K562 (cell line): ENCODE results near the gene PITPNM3. TPM values are rescaled to one million over a fixed set of nuclear protein-coding genes. Genes with fewer than 3 reads are reported as not detected.

ENCODE experiments used
- ATAC-seq: fragments of 200-7000 bp; cut with Tn5 transposase; 3 replicates; pipeline ENCODE4 v1.9.1; 2020; ENCODE audit warnings: moderate library complexity
- BruUV-seq: library from RNA; stranded (reverse); fragments of 400-500 nt; replicated peaks from 2 replicates; lab custom pipeline; 2021; lab: Mats Ljungman, UMichigan
- CTCF ChIA-PET: fragments of 300-600 bp; formaldehyde crosslinking; extraction: SDS; loops from one replicate; lab custom pipeline; 2021; ENCODE audit warnings: low intra/inter-chr PET ratio; lab: Yijun Ruan, JAX
- POLR2A ChIA-PET: fragments of 300-600, 350-650 bp; sonication (Branson Sonifier 250); formaldehyde crosslinking; extraction: SDS; loops from one replicate; lab custom pipeline; 2021; ENCODE audit warnings: antibody characterized with exemption, inconsistent platforms; lab: Yijun Ruan, JAX
- DNase-seq, 4 experiments: peaks; one replicate each; pipeline versions ENCODE4 v3.0.0 to v3.0.0-alpha.2; 2011 to 2018; ENCODE audit warnings: low spot score in 3 of 4, mixed read lengths in 3 of 4; ENCODE audit errors: extremely low read depth in 1 of 4
- FAIRE-seq: peaks from 2 replicates; lab custom pipeline; 2011; peaks lifted over from hg19 to GRCh38; lab: Jason Lieb, UNC
- H2AFZ ChIP-seq: 2 replicates; pipeline ENCODE4 v1.6.0; 2011; ENCODE audit warnings: low read depth, low read length, control low read depth, inconsistent platforms
- H3K27ac ChIP-seq: fragments of 200-600 bp; 3 replicates; pipeline ENCODE4 v1.8.0; 2011; ENCODE audit warnings: low read depth, mild to moderate bottlenecking, control low read depth, inconsistent platforms, low read length, moderate library complexity, mixed read lengths; ENCODE audit errors: extremely low read depth
- H3K27me3 ChIP-seq, 2 experiments: fragments of 300-600 bp in 1 of 2; 2 replicates in 1 of 2; 3 replicates in 1 of 2; pipeline versions ENCODE4 v1.6.0 to v1.8.0; 2011; ENCODE audit warnings: inconsistent platforms in 2 of 2, low read length in 2 of 2, mild to moderate bottlenecking in 1 of 2, mixed read lengths in 1 of 2, moderate library complexity in 1 of 2; ENCODE audit not compliant: control insufficient read depth in 2 of 2, insufficient read depth in 2 of 2
- H3K36me3 ChIP-seq: fragments of 300-600 bp; 3 replicates; pipeline ENCODE4 v1.8.0; 2011; ENCODE audit warnings: mild to moderate bottlenecking, low read length, inconsistent platforms; ENCODE audit not compliant: control insufficient read depth, insufficient read depth
- H3K4me1 ChIP-seq, 2 experiments: fragments of 200-600 bp in 1 of 2; replicated peaks in 1 of 2; 2 replicates in 1 of 2; 3 replicates in 1 of 2; pipeline versions ENCODE4 v1.5.1 to v1.8.0; 2011; ENCODE audit warnings: inconsistent platforms in 2 of 2, low read length in 2 of 2, mild to moderate bottlenecking in 1 of 2, mixed read lengths in 1 of 2, moderate library complexity in 1 of 2; ENCODE audit not compliant: control insufficient read depth in 2 of 2, insufficient read depth in 2 of 2
- H3K4me2 ChIP-seq: 2 replicates; pipeline ENCODE4 v1.6.1; 2011; ENCODE audit warnings: low read length, control low read depth, inconsistent platforms, mixed read lengths; ENCODE audit not compliant: insufficient read depth
- H3K4me3 ChIP-seq: fragments of 200-600 bp; sonication (generic), shearing (Covaris generic); 2 replicates; pipeline ENCODE4 v1.5.1; 2016; ENCODE audit warnings: control low read depth, inconsistent platforms
- H3K79me2 ChIP-seq: fragments of 200-600 bp; 3 replicates; pipeline ENCODE4 v1.8.0; 2011; ENCODE audit warnings: low read length, inconsistent platforms; ENCODE audit not compliant: control insufficient read depth, insufficient read depth
- H3K9ac ChIP-seq, 2 experiments: 2 replicates each; pipeline versions ENCODE4 v1.6.0 to v1.6.1; 2011; ENCODE audit warnings: low read depth in 2 of 2, low read length in 2 of 2, control low read depth in 1 of 2, inconsistent platforms in 1 of 2, mild to moderate bottlenecking in 1 of 2, mixed read lengths in 1 of 2; ENCODE audit not compliant: insufficient read depth in 1 of 2
- H3K9me1 ChIP-seq: one replicate; pipeline ENCODE4 v1.6.0; 2011; ENCODE audit warnings: inconsistent platforms, mild to moderate bottlenecking, low read length, moderate library complexity; ENCODE audit not compliant: control insufficient read depth, insufficient read depth
- H3K9me3 ChIP-seq: replicated peaks from 2 replicates; pipeline ENCODE4 v1.5.1; 2011; ENCODE audit warnings: low read depth, low read length, inconsistent platforms; ENCODE audit not compliant: control insufficient read depth, insufficient read depth
- H4K20me1 ChIP-seq: replicated peaks from 2 replicates; pipeline ENCODE4 v1.6.1; 2011; ENCODE audit warnings: low read length, inconsistent platforms, mixed read lengths; ENCODE audit not compliant: control insufficient read depth, insufficient read depth
- BCL6 ChIP-seq: fragments of 250-450 bp; sonication (Bioruptor Pico); IDR thresholded peaks from 2 replicates; pipeline ENCODE4 v1.4.0; 2020
- DIDO1 ChIP-seq: fragments of 450-650 bp; IDR thresholded peaks from 2 replicates; pipeline ENCODE4 v1.6.1; 2016; ENCODE audit warnings: low read depth, missing biosample characterization, missing genetic modification characterization
- ETS1 ChIP-seq: conservative IDR thresholded peaks from 2 replicates; pipeline ENCODE4 v1.6.1; 2011; ENCODE audit warnings: low read depth, mild to moderate bottlenecking, low read length; ENCODE audit not compliant: control insufficient read depth
- HSF4 ChIP-seq: fragments of 250-450 bp; sonication (Bioruptor Pico); IDR thresholded peaks from 2 replicates; pipeline ENCODE4 v2.1.2; 2022; ENCODE audit warnings: mild to moderate bottlenecking, moderate library complexity, borderline replicate concordance
- KAT2B ChIP-seq: IDR thresholded peaks from one replicate; pipeline ENCODE4 v1.6.1; 2012; ENCODE audit warnings: low read depth, mild to moderate bottlenecking, control low read depth, inconsistent platforms, low read length, moderate library complexity
- KHSRP ChIP-seq: fragments of 450-650 bp; IDR thresholded peaks from 2 replicates; pipeline ENCODE4 v1.6.1; 2017
- L3MBTL2 ChIP-seq: fragments of 450-650 bp; IDR thresholded peaks from 2 replicates; pipeline ENCODE4 v1.6.1; 2016; ENCODE audit warnings: mild to moderate bottlenecking, moderate library complexity
- NR4A1 ChIP-seq, 2 experiments: fragments of 250-450 bp in 1 of 2; fragments of 450-650 bp in 1 of 2; sonication (Bioruptor Pico) in 1 of 2; IDR thresholded peaks; 2 replicates each; pipeline versions ENCODE4 v1.4.0 to v1.6.1; 2016 to 2020; ENCODE audit warnings: mild to moderate bottlenecking in 2 of 2, missing compliant biosample characterization in 1 of 2, missing genetic modification characterization in 1 of 2, moderate library complexity in 1 of 2
- RBM34 ChIP-seq: fragments of 200-400 bp; formaldehyde crosslinking; IDR thresholded peaks from 2 replicates; pipeline ENCODE4 v1.6.1; 2018; ENCODE audit warnings: low read length, borderline replicate concordance; ENCODE audit not compliant: insufficient read depth
- SOX6 ChIP-seq: fragments of 450-650 bp; IDR thresholded peaks from 2 replicates; pipeline ENCODE4 v1.6.1; 2014; ENCODE audit warnings: mild to moderate bottlenecking
- TAF1 ChIP-seq: IDR thresholded peaks from 2 replicates; pipeline ENCODE4 v1.6.1; 2011; ENCODE audit warnings: mild to moderate bottlenecking, low read length, moderate library complexity; ENCODE audit not compliant: insufficient read depth, control insufficient read depth, severe bottlenecking; ENCODE audit errors: extremely low read depth
- ZBTB49 ChIP-seq: sonication (generic); formaldehyde crosslinking; IDR thresholded peaks from 2 replicates; pipeline ENCODE4 v1.8.0; 2022; ENCODE audit warnings: missing genetic modification reagents, mild to moderate bottlenecking, borderline replicate concordance
- ZNF274 ChIP-seq: IDR thresholded peaks from 2 replicates; pipeline ENCODE4 v1.6.1; 2011; ENCODE audit warnings: low read depth, mild to moderate bottlenecking, low read length, moderate library complexity, borderline replicate concordance
- ZNF764 ChIP-seq: fragments of 250-450 bp; sonication (Bioruptor Pico); IDR thresholded peaks from 2 replicates; pipeline ENCODE4 v1.4.0; 2020; ENCODE audit warnings: low read depth, mild to moderate bottlenecking, moderate library complexity
- WGBS: fragments of 100-300 bp; shearing (Covaris generic); methylation state at CpG from one replicate; pipeline ENCODE4 v1.1.6; 2016; ENCODE audit warnings: low coverage, mixed read lengths; ENCODE audit not compliant: insufficient coverage; ENCODE audit errors: missing lambda C conversion rate; 5-methylcytosine and 5-hydroxymethylcytosine counted together
- in situ Hi-C: fragments of 300-500 bp; cut with MboI; formaldehyde crosslinking; loops from 4 replicates; pipeline ENCODE4 v1.15.0; 2018; ENCODE audit warnings: inconsistent platforms, mixed read lengths
- intact Hi-C: fragments of 100-400 bp; cut with micrococcal nuclease; formaldehyde crosslinking; loops from 2 replicates; pipeline ENCODE4 v1.14.2; 2022
- polyA plus RNA-seq, 8 experiments: library from polyadenylated mRNA; depleted of rRNA in 4 of 8; stranded (reverse) in 5 of 8; unstranded in 3 of 8; fragments of >200 nt; fragmentation: Nextera tagmentation in 2 of 8; fragmentation: Illumina TruSeq in 1 of 8; extraction: Ambion mirVana in 2 of 8; extraction: Trizol in 1 of 8; gene quantifications; 2 replicates each; pipeline versions ENCODE4 v1.2.1 to v1.2.3, GENCODE V29; 2011 to 2014; ENCODE audit warnings: inconsistent platforms in 1 of 8, missing spikeins in 1 of 8
- total RNA-seq, 7 experiments: library from RNA; depleted of rRNA in 6 of 7; stranded (reverse); fragments of >200 nt in 6 of 7; fragmentation: Illumina TruSeq in 2 of 7; extraction: Trizol in 2 of 7; gene quantifications; 2 replicates each; pipeline versions ENCODE4 v1.2.1 to v1.2.3, GENCODE V29; 2011 to 2021; ENCODE audit warnings: low replicate concordance in 1 of 7
- TF ChIP-seq, protein P1 (sequence below): fragments of 450-650 bp; formaldehyde crosslinking; IDR thresholded peaks from 2 replicates; pipeline ENCODE4 v1.4.0; 2022; ENCODE audit warnings: mild to moderate bottlenecking, moderate library complexity

Gene PITPNM3
- total and polyA plus RNA-seq, 9 of the 15 experiments (the other 6 are each of a cell fraction or from before 2014, with no cell fraction given): 0.14 to 0.38 (median 0.22) TPM; not detected in 2

GRCh38 chr17:6501359-6501758, 55.0 kb downstream of the PITPNM3 start:
- FAIRE-seq: no peak
- no peaks in the 10 kb centered on the region for H3K9me1 ChIP-seq
- H3K9me3 ChIP-seq: no peaks in the 10 kb centered on the region
- ChIA-PET CTCF (no interaction called here), POLR2A (interaction anchor here (1.8 kb wide), 1 partner anchor 9 kb away, joined by 7 read pairs; no protein-coding TSS in a partner anchor)
- no peaks in the 10 kb centered on the region for H3K79me2 ChIP-seq
- BruUV-seq: no TSS peak
- peaks cover 0 to 28% of the 10 kb centered on the region in 2 experiments; a peak in 4 of 5 replicates for H3K27me3 ChIP-seq
- in situ Hi-C loops: no loop called here
- H3K36me3 ChIP-seq: no peaks in the 10 kb centered on the region
- intact Hi-C loops: no loop called here
- no peak overlapping the region for H3K27ac ChIP-seq
- 4% methylated on average over 3 of the region's 3 CpGs for WGBS
- TF ChIP-seq TAF1 (no peak), ZBTB49 (no peak), KAT2B (no peak), DIDO1 (tag) (no peak), ETS1 (no peak), ZNF764 (no peak), RBM34 (no peak), KHSRP (no peak), NR4A1 (CRISPR knock-in tag; IDR thresholded peaks at IDR 0.05) (no peak), NR4A1 (tag; IDR thresholded peaks at IDR 0.05) (no peak), HSF4 (no peak), SOX6 (no peak), BCL6 (CRISPR knock-in tag) (no peak), L3MBTL2 (no peak), ZNF274 (no peak)
- TF ChIP-seq, protein P1, sequence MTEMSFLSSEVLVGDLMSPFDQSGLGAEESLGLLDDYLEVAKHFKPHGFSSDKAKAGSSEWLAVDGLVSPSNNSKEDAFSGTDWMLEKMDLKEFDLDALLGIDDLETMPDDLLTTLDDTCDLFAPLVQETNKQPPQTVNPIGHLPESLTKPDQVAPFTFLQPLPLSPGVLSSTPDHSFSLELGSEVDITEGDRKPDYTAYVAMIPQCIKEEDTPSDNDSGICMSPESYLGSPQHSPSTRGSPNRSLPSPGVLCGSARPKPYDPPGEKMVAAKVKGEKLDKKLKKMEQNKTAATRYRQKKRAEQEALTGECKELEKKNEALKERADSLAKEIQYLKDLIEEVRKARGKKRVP: no peak
- TF ChIP-seq, all 486 proteins: peak for 0
- no peak for ATAC-seq
- H3K9ac ChIP-seq: no peak overlapping the region
- H2AFZ ChIP-seq: no peak overlapping the region
- H3K4me1 ChIP-seq: no peaks in the 10 kb centered on the region; a peak in 1 of 5 replicates
- no peak overlapping the region for H3K4me2 ChIP-seq
- H3K4me3 ChIP-seq: no peak overlapping the region
- H4K20me1 ChIP-seq: no peaks in the 10 kb centered on the region
- no peak for DNase-seq
